GM19372 (cell line): ENCODE measurements around the gene TSPAN16.

ENCODE experiments used
- ATAC-seq: cut with Tn5 transposase; IDR thresholded peaks from one replicate; pipeline ENCODE4 v1.9.1; 2021; ENCODE audit warnings: mild to moderate bottlenecking, low read depth, moderate library complexity; ENCODE audit not compliant: unreplicated experiment

The TSPAN16 gene, protein sequence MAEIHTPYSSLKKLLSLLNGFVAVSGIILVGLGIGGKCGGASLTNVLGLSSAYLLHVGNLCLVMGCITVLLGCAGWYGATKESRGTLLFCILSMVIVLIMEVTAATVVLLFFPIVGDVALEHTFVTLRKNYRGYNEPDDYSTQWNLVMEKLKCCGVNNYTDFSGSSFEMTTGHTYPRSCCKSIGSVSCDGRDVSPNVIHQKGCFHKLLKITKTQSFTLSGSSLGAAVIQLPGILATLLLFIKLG

DNA sequence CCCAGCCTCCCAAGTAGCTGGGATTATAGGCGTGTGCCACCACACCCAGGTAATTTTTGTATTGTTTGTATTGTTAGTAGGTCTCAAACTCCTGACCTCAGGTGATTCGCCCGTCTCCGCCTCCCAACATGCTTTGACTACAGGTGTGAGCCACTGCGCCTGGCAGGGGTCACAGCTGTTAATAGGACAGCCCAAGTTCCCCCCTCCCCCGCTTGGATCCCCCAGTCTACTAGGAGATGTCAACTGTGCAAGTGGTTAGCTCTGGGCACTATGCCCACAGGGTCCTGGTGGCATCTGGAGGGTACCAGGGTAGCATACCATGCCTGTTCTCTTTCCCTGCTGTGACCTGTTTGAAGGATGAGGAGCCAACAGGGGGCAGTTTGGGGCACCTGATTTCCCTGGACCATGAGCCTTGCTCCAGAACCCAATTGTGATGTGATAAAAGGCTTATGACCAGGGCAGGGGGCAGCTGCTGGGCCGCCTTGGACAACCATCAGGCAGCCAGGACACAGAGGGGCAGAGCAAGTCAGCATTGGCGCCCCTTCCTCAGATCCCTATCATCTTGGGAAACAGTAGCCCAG lies at the start of gene TSPAN16:
Gene TSPAN16, plus strand, starts transcription at position 496 of the 581 bp plus-strand sequence. CDS start 138 bp downstream, outside the sequence.
- no peak for ATAC-seq

- ATAC-seq = no peak
Observed at GRCh38 chr19:11246941-11247340, 49.0 kb upstream of the TSPAN16 start.

DNA sequence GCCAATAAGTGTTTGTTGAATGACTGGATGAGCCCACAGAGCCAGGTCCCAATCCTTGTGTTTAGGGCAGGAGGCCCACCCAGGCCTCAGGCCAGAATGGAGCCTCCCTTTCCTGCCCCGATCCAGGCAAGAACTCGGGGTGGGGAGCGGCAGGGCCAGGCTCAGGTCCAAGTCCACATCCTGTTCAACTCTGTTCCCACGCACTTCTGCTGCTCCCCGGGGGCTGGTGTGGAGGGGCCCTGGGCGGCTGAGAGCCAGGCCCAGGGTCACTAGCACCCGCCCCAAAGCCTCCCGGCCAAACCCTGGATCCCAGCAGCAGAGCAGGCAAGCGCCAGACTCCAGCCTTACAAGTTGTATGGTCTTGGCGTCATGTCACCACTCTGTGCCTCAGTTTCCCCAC lies 48.6 kb upstream of the TSPAN16 start:
- no peak for ATAC-seq

- ATAC-seq = no peak
Observed at GRCh38 chr19:11247934-11248333, 48.0 kb upstream of the TSPAN16 start.

DNA sequence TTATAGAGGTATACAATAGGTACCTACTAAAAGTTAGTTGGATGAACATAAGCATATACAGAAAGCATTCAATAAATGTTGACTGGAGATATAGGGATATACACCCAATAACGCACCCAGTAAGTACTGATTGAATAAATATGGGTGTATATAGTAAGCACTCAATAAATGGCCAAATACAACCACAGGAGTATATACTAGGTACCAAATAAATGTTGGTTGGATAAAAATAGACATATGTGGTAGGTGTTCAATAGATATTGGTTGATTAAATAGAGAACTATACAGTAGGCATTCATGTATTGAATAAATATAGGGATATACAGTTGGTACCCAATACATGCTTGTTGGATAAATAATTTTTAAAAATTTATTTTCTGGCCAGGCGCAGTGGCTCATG lies 47.1 kb upstream of the TSPAN16 start:
- ATAC-seq = no peak

DNA sequence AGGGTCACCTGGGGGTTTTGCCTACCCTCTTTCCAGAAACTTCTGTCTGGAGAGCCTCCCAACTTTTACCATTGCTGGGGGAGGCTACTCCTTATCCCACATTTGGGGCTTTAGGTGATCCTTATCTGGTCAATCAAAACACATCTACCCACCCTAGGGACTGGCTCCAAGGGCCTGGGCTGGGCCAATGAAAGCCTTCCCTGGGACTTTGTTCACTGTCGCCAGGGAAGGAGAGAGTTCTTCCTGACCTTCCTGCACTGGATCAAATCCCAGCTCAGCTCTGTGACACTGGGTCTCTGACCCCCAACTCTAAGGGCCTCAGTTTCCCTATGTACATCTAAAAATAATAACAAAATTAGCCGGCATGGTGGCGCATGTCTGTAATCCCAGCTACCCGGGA lies 44.7 kb upstream of the TSPAN16 start:
- ATAC-seq = no peak

GRCh38 chr19:11251650-11252314 lies 44.2 kb upstream of the TSPAN16 start:
- ATAC-seq = no peak

DNA sequence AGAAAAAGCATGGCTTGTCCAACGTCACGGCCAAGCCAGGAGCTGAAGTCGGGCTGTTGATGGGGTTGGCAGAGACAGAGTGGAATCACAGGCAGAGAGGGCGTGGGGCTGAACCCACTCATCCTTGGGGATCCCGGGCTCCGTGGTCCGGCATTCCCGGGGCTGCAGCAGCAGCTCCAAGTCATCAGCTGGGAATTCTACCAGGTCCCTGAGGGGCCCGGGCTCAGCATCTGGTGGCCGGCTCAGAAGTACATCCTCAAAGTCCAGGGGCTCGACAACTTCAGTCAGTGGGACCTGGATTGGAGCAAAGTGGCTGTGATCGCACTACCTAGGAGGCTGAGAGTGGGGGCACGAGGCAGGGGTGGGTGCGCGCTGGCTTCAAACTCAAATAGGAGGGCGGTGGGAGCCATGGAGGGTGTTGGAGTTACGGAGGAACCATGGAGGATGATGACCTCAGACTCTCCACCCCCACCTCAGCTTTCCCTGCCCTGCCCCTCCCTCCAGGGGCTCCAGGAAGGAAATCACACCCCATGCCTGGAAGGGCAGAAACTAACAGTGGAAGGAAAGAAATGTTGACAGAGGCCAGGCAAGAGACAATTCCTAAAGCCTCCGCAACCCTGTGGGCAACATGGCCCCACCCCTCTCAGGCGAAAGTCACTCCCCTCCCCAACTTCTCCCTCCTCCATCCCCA lies 43.1 kb upstream of the TSPAN16 start:
- no peak for ATAC-seq

DNA sequence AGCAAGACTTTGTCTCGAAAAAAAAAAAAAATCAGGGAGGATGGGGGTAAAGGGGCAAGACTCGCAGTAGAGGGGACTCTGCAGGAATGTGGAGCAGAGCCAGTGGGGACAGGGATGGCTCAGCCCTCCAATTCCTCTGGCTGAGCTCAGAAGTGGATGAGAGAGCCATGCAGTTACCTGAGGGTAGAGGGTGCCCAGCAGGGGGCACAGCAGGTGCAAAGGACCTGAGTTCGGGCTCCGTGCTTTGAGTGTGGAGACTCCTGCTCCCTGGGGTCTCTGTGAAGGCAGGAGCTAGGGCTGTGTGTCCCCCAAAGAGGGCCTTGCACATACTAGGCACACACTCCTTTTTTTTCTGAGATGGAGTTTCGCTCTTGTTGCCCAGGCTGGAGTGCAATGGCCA lies 41.3 kb upstream of the TSPAN16 start:
- ATAC-seq = no peak

DNA sequence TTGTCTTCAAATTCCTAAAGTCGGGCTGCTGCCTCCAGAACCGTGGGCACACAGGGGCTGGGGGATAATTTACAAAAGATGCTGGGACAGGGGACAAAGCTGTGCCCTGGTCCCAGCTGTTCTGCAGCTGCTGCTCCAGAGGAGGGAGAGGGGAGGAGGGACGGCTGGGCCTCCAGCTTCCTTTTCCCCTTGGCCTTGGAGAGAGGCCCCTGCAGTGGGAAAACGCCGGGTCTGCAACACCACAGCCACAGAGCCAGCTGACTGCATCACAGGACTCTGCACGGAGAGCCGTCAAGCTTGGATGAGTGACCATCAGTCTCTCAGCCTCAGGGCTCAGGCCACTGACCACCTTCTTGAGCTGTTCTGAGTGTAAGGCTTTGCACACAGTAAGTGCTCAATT lies 39.8 kb upstream of the TSPAN16 start:
- no peak for ATAC-seq

- ATAC-seq = no peak
Observed at GRCh38 chr19:11257846-11258380, 38.0 kb upstream of the TSPAN16 start.

DNA sequence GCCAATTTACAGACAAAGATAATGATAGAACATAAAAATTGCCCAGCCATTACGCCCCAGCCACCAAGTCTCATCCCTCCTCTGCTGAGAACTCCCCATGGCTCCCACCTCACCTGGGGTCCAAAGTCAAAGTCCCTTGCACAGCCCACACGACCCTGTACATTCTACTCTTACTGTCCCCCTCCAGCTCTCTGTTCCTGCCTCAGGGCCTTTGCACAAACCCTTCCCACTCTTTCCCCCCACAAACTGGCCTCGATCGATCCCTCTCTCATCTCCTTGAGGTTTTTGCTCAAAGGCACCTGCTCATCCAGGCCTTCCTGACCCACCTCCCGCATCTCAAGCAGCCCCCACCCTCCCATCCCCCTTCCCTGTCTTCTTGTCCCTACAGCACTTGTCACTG lies 35.0 kb upstream of the TSPAN16 start:
- ATAC-seq = no peak

GRCh38 chr19:11261431-11261970 lies 34.5 kb upstream of the TSPAN16 start:
- no peak for ATAC-seq

DNA sequence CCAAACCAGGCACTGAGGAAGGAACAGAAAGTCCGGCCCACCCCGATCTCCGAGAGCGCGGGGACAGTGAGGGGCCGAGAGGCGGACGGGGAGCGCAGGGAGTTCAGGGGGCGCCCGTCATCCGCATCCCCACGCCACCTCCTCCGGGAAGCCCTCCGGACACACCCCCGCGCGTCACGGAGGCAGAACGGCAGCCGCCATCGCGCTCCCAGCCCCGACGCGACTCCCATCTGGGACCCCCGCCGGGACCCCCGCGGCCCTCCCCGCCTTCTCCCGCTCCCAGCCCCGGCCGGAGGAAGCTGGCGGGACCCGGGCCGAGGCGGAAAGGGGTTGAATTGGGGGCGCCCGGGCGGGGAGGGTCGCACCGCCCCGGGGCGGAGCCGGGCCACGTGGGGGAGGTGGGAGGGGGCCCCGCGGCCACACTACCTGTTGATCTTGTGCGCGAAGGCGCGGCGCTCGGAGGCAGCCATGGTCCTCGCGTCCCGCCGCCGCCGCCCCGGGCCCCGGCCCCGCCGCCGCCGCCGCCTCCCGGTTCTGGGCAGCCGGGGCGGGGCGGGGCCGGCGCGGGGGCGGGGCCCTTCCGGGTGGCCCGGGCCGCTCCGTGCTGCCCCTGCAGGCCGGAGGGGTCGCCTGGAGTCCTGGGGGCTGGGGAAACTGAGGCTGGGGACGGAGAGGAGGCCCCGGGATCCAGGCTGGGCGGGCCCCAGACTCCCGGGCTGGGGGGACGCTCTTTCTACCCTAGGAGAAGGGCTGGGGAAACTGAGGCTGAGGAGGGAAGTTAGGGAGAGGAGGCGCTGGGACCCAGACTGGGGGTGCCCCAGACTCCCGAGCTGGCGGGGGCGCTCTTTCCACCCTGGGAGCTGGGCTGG lies 33.8 kb upstream of the TSPAN16 start, which contains the start of gene DOCK6:
Gene DOCK6, minus strand, starts transcription at position 554 of the 869 bp plus-strand sequence. Its CDS starts 84 bp downstream, at position 470.
- no peak for ATAC-seq

DNA sequence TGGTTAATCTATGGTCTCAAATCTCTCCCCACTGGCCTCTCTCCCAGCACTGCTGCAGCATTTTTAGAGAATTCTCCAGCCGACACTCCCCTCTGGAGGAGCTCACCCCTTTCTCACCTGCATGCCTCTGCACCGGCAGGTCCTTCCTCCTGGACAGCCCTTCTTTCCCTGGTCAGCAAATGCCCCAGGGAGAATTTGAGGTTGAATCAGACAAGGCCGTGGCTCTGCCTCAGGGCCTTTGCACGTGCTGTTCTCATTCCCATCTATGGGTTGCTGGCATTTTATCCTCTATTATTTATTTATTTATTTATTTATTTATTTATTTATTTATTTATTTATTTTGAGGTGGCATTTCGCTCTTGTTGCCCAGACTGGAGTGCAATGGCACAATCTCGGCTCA lies 32.2 kb upstream of the TSPAN16 start:
- no peak for ATAC-seq

DNA sequence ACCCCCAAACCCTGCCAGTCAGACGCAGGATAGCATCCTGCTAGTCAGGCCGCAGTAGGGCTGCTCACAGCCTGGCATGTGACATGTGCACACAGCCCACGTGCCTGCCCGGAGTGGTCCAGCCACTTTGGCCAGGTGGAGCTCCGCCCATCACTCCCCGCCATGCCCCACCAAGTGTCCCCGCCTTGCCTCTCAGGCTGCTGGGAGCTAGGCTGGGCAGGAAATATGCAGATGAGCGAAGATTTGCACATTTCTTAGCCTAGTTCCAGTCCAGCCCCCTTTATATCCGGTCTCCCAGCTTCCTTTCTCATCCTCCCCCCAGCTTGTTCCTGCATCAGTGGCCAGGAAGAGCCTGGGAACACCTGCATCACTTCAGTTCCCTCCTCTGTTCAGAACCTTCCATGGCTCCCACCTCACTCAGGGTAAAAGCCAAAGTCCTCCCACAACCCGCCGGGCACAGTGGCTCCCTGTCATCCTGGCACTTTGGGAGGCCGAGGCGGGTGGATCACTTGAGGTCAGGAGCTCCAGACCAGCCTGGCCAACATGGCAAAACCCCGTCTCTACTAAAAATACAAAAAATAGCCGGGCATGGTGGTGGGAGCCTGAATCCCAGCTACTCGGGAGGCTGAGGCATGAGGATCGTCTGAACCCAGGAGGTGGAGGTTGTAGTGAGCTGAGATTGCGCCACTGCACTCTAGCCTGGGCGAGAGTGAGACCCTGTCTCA lies 31.3 kb upstream of the TSPAN16 start:
- ATAC-seq = no peak

DNA sequence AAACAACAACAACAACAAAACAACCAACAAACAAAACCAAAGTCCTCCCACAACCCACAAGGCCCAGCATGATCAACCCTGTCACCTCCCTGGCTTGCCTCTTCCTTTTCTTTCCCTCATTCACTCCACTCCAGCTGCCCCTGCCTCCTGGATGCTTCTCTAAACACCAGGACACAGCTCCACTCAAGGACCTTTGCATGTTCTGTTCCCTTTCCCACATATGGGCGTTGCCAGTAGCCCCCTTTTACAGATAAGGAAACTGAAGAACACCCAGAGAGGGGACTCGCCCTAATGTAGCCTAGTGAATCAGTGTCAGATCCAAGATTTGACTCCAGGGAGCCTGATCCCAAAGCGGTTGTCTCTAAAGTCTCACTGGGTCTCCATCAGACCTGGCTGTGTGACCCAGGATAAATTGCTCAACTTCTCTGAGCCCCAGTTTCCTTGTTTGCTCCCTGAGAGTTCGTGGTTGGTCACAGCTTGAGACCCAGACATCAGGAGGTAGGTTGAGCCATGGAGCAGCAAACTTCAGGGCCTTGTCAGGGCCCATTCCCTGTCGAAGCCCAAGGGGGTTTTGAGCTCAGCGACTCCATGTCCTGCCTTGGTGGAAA lies 30.7 kb upstream of the TSPAN16 start:
- ATAC-seq = no peak

GRCh38 chr19:11265785-11266236 lies 30.1 kb upstream of the TSPAN16 start:
- no peak for ATAC-seq
